Measurements from ENCODE around the gene SRGAP2B.
"Not testable (repeated sequence)": the region's sequence is repeated elsewhere in the genome, so short reads cannot be mapped to it uniquely, and the experiment has no call there.

DNA sequence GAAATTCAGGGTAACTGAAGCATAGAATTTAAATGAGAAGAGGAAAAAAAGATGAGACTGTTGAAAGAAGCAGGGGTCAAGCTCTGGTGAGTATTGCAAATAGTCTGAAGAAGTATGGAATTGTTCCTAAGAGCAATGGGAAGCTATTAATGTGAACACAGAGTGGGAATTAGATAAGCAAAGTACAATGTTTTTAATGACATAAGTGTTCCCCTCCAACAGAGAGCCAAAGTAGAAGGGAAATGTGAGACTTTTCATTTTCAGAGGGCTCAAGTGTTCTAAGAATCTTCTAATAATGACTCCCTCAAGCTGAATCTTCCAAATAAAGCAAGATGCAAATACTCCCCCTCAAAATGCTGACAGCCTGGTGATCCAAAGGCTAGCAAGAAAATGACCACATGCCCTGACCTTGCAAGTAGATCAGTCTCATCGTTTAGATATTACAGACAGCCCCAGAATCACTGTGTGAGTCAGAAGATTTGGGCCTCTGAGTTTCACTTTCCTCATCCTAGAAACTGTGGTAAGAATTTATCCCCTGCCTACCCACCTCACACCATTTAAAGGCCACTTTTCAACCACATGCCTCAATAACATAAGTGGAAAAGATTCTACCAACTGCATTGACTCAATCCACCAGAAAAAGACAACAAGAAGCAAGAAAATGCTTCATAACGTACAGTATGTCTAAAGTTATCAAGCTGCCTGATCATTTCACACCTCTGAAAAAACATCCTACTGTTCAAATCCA is 79.2 kb downstream of the SRGAP2B start:
- TF ChIP-seq, protein P1, sequence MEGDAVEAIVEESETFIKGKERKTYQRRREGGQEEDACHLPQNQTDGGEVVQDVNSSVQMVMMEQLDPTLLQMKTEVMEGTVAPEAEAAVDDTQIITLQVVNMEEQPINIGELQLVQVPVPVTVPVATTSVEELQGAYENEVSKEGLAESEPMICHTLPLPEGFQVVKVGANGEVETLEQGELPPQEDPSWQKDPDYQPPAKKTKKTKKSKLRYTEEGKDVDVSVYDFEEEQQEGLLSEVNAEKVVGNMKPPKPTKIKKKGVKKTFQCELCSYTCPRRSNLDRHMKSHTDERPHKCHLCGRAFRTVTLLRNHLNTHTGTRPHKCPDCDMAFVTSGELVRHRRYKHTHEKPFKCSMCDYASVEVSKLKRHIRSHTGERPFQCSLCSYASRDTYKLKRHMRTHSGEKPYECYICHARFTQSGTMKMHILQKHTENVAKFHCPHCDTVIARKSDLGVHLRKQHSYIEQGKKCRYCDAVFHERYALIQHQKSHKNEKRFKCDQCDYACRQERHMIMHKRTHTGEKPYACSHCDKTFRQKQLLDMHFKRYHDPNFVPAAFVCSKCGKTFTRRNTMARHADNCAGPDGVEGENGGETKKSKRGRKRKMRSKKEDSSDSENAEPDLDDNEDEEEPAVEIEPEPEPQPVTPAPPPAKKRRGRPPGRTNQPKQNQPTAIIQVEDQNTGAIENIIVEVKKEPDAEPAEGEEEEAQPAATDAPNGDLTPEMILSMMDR (IDR thresholded peaks at IDR 0.05), result not testable (repeated sequence)
- not testable (repeated sequence) for TF ChIP-seq ZFX (IDR thresholded peaks at IDR 0.05; ENCODE audit: borderline replicate concordance)

Data from 22Rv1 (cell line).